ENCODE results near the gene TSPAN31.

Gene TSPAN31

GRCh38 chr12:57755194-57755453 lies 10.3 kb downstream of the TSPAN31 start:
- DNase-seq: no peak
- Histone ChIP-seq H4K20me1 (ENCODE audit: insufficient read depth, low read length) (peaks cover 42% of the 10 kb centered on the region), H3K9me3 (ENCODE audit: insufficient read depth, low read length, severe bottlenecking) (no peaks in the 10 kb centered on the region), H3K79me2 (ENCODE audit: insufficient read depth, low read length) (peaks cover 40% of the 10 kb centered on the region), H3K4me1 (ENCODE audit: insufficient read depth, low read length) (peaks cover 52% of the 10 kb centered on the region), H2AFZ (ENCODE audit: low read depth, low read length) (0 out of 2 replicates have a peak overlapping the region, but pooled peaks have one; percentile 49), H3K4me3 (ENCODE audit: low read depth in 1 of 2, low read length in 2 of 2) (peak overlapping the region; percentile 56 to 68; a peak in 3 of 4 replicates), H3K27me3 (ENCODE audit: insufficient read depth, low read length, poor library complexity) (no peaks in the 10 kb centered on the region), H3K27ac (ENCODE audit: low read length) (no peak overlapping the region), H3K36me3 (ENCODE audit: insufficient read depth, low read length) (peaks cover 47% of the 10 kb centered on the region), H3K9ac (ENCODE audit: low read depth, low read length) (peak overlapping the region; percentile 70), H3K4me2 (ENCODE audit: insufficient read depth, low read length) (peak overlapping the region; percentile 80; the same call in 1 of the 2 replicates)
- ATAC-seq (ENCODE audit: insufficient read depth, low read depth): no peak
- TF ChIP-seq, protein P1, sequence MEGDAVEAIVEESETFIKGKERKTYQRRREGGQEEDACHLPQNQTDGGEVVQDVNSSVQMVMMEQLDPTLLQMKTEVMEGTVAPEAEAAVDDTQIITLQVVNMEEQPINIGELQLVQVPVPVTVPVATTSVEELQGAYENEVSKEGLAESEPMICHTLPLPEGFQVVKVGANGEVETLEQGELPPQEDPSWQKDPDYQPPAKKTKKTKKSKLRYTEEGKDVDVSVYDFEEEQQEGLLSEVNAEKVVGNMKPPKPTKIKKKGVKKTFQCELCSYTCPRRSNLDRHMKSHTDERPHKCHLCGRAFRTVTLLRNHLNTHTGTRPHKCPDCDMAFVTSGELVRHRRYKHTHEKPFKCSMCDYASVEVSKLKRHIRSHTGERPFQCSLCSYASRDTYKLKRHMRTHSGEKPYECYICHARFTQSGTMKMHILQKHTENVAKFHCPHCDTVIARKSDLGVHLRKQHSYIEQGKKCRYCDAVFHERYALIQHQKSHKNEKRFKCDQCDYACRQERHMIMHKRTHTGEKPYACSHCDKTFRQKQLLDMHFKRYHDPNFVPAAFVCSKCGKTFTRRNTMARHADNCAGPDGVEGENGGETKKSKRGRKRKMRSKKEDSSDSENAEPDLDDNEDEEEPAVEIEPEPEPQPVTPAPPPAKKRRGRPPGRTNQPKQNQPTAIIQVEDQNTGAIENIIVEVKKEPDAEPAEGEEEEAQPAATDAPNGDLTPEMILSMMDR (IDR thresholded peaks at IDR 0.05; ENCODE audit: borderline replicate concordance, extremely low read depth, low read length, poor library complexity, severe bottlenecking): no peak
- no peak for TF ChIP-seq EZH2 (IDR thresholded peaks at IDR 0.05; ENCODE audit: borderline replicate concordance, low read depth, low read length, severe bottlenecking)

DNA sequence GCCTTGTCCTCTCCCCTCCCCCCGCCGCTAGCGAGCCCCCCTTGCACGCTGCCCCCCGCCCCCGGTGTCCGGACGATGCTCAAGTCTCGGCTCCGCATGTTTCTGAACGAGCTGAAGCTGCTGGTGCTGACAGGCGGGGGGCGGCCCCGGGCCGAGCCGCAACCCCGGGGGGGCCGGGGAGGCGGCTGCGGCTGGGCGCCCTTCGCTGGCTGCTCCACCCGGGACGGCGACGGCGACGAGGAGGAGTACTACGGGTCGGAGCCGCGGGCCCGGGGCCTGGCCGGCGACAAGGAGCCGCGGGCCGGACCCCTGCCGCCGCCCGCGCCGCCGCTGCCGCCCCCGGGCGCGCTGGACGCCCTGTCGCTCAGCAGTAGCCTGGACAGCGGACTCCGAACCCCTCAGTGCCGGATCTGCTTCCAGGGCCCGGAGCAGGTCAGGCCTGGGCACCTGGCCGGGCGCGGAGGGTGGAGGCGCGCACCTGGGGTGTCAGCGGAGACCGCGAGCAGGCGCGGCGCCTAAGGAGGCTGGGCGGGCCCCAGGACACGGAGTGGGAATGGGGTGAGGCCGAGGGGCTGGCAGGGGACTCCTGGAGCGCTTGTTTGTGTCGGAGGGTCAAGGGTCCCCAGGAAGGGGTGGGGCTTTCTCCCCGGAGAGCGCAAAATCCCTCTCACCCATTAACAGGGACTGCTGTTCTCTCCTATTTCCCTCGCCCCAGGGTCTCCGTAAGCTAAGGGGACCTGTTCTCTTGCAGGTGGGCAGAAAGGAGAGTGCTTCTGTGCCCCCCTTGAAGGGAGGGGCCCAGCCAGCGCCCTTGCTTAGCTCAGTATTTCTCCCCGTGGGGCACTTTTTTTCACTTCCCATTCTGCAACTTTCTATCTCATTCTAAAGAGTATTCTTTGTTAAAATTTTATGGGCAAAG lies 10.9 kb downstream of the TSPAN31 start:
- peak overlapping the region; percentile 53 for H3K27ac ChIP-seq (ENCODE audit: low read length)
- no peaks in the 10 kb centered on the region for H3K27me3 ChIP-seq (ENCODE audit: insufficient read depth, low read length, poor library complexity)
- H3K36me3 ChIP-seq (ENCODE audit: insufficient read depth, low read length): peaks cover 45% of the 10 kb centered on the region
- H3K4me1 ChIP-seq (ENCODE audit: insufficient read depth, low read length): peaks cover 46% of the 10 kb centered on the region
- TF ChIP-seq, protein P1 (IDR thresholded peaks at IDR 0.05; ENCODE audit: borderline replicate concordance, extremely low read depth, low read length, poor library complexity, severe bottlenecking): no peak
- TF ChIP-seq EZH2 (IDR thresholded peaks at IDR 0.05; ENCODE audit: borderline replicate concordance, low read depth, low read length, severe bottlenecking): no peak
- ATAC-seq (ENCODE audit: insufficient read depth, low read depth) (no peak), DNase-seq (peak; percentile 46)
- peak overlapping the region; percentile 70 for H3K9ac ChIP-seq (ENCODE audit: low read depth, low read length)
- peaks cover 45% of the 10 kb centered on the region for H4K20me1 ChIP-seq (ENCODE audit: insufficient read depth, low read length)
- no peaks in the 10 kb centered on the region for H3K9me3 ChIP-seq (ENCODE audit: insufficient read depth, low read length, severe bottlenecking)
- peak overlapping the region; percentile 53; the same call in 1 of the 2 replicates for H2AFZ ChIP-seq (ENCODE audit: low read depth, low read length)
- H3K4me2 ChIP-seq (ENCODE audit: insufficient read depth, low read length): peak overlapping the region; percentile 80
- peaks cover 34% of the 10 kb centered on the region for H3K79me2 ChIP-seq (ENCODE audit: insufficient read depth, low read length)
- H3K4me3 ChIP-seq (ENCODE audit: low read depth in 1 of 2, low read length in 2 of 2): peak overlapping the region; percentile 56 to 68; a peak in 3 of 4 replicates

DNA sequence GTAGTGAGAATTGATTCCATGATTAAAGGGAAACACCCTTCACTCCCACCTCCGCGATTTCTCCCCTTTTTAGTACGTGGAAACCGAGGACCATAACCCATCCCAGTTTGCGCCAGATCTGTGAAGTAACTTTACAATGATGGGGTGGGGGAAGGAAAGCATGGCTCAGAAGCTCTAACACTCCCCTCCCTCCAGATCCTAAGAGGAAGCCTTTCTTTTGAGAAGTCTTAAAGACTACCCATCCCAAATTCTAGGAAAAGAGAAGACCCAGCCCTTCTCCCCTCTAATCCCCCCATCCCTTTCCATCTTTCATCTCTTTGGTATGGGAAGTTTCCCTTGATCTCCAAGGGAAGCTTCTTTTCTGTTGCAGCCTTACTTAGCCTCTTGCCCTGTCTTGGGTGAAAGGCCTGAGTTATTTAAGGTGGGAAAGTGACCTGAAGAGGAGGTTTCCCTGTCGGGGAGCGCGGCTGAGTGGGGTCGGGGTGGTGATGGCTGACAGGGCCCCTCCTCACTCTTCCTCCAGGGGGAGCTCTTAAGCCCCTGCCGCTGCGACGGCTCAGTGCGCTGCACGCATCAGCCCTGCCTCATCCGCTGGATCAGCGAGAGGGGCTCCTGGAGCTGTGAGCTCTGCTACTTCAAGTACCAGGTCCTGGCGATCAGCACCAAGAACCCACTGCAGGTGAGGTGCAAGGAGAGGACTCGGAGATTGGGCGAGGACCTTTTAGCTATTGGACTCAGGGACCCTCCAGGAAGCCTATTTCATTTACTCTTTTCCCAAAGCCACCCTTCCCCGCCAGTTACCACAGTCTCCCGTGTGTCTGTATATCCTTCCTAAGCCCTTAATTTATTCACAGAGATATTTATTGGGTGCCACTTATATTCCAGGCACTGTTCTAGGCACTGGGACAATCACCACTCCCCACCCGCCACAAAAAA lies 11.8 kb downstream of the TSPAN31 start:
- Histone ChIP-seq H3K27me3 (ENCODE audit: insufficient read depth, low read length, poor library complexity) (no peaks in the 10 kb centered on the region), H3K9ac (ENCODE audit: low read depth, low read length) (peak overlapping the region; percentile 70), H3K36me3 (ENCODE audit: insufficient read depth, low read length) (peaks cover 38% of the 10 kb centered on the region), H3K4me3 (ENCODE audit: low read depth in 1 of 2, low read length in 2 of 2) (peak overlapping the region; percentile 56 to 68; a peak in 3 of 4 replicates), H3K9me3 (ENCODE audit: insufficient read depth, low read length, severe bottlenecking) (no peaks in the 10 kb centered on the region), H4K20me1 (ENCODE audit: insufficient read depth, low read length) (peaks cover 40% of the 10 kb centered on the region), H3K4me2 (ENCODE audit: insufficient read depth, low read length) (peak overlapping the region; percentile 80), H3K27ac (ENCODE audit: low read length) (peak overlapping the region; percentile 53), H2AFZ (ENCODE audit: low read depth, low read length) (no peak overlapping the region), H3K4me1 (ENCODE audit: insufficient read depth, low read length) (peaks cover 37% of the 10 kb centered on the region), H3K79me2 (ENCODE audit: insufficient read depth, low read length) (peaks cover 24% of the 10 kb centered on the region)
- TF ChIP-seq, protein P1 (IDR thresholded peaks at IDR 0.05; ENCODE audit: borderline replicate concordance, extremely low read depth, low read length, poor library complexity, severe bottlenecking): peak; percentile 65
- TF ChIP-seq EZH2 (IDR thresholded peaks at IDR 0.05; ENCODE audit: borderline replicate concordance, low read depth, low read length, severe bottlenecking): no peak
- ATAC-seq (ENCODE audit: insufficient read depth, low read depth) (no peak; the same call in 2 of the 3 replicates), DNase-seq (peak; percentile 60)

All from DND-41 (cell line).